AG04450 (cell line): ENCODE measurements around the gene DPP10. TPM values are rescaled to one million over a fixed set of nuclear protein-coding genes. Genes with fewer than 3 reads are reported as not detected.

Experiments
- CTCF ChIA-PET: fragments of 300-600, 350-600 bp; formaldehyde crosslinking; extraction: SDS; loops from one replicate; lab custom pipeline; 2022; ENCODE audit warnings: antibody characterized with exemption, inconsistent platforms; lab: Charles Lee
- POLR2A ChIA-PET: fragments of 350-600 bp; formaldehyde crosslinking; extraction: SDS; loops from one replicate; lab custom pipeline; 2021; ENCODE audit warnings: antibody characterized with exemption, inconsistent platforms; lab: Yijun Ruan, JAX
- DNase-seq: peaks from one replicate; pipeline ENCODE4 v3.0.0-alpha.2; 2011; ENCODE audit warnings: low read depth, low spot score
- H3K27ac ChIP-seq: one replicate; pipeline ENCODE4 v1.5.1; 2012; ENCODE audit warnings: low read depth, low read length, control low read depth
- H3K27me3 ChIP-seq: one replicate; pipeline ENCODE4 v1.6.0; 2012; ENCODE audit warnings: low read length; ENCODE audit not compliant: control insufficient read depth, insufficient read depth
- H3K4me3 ChIP-seq: 2 replicates; pipeline ENCODE4 v1.5.1; 2011; ENCODE audit warnings: mild to moderate bottlenecking, low read depth, low read length, control low read depth
- H3K9me3 ChIP-seq: 2 replicates; pipeline ENCODE4 v1.5.1; 2012; ENCODE audit warnings: low read length; ENCODE audit not compliant: control insufficient read depth, insufficient read depth
- CTCF ChIP-seq: IDR thresholded peaks from 2 replicates; pipeline ENCODE4 v1.5.1; 2011; ENCODE audit warnings: low read depth, low read length, control low read depth, inconsistent platforms
- polyA plus RNA-seq: library from polyadenylated mRNA; depleted of rRNA; stranded (reverse); fragments of >200 nt; gene quantifications from 2 replicates; pipeline ENCODE4 v1.2.3, GENCODE V29; 2011

Gene DPP10
- polyA plus RNA-seq, 1 experiment, result not detected

- Histone ChIP-seq H3K27me3 (no peaks in the 10 kb centered on the region), H3K27ac (no peak overlapping the region), H3K4me3 (no peak overlapping the region), H3K9me3 (no peaks in the 10 kb centered on the region)
- CTCF ChIA-PET, result no interaction called here
- no peak for TF ChIP-seq CTCF
- DNase-seq, result no peak
- POLR2A ChIA-PET, result no interaction called here
Measured at GRCh38 chr2:114450639-114451038, 8.2 kb downstream of the DPP10 start.

GRCh38 chr2:114456566-114456965 lies 14.1 kb downstream of the DPP10 start:
- CTCF ChIA-PET, result no interaction called here
- POLR2A ChIA-PET, result no interaction called here

GRCh38 chr2:114457956-114458355 lies 15.5 kb downstream of the DPP10 start:
- Histone ChIP-seq H3K27ac (no peak overlapping the region), H3K9me3 (no peaks in the 10 kb centered on the region; the same call in 1 of the 2 replicates), H3K27me3 (no peaks in the 10 kb centered on the region), H3K4me3 (no peak overlapping the region)
- no peak for DNase-seq
- ChIA-PET CTCF (no interaction called here), POLR2A (no interaction called here)
- TF ChIP-seq CTCF, result no peak

More at GRCh38 chr2:114456566-114456965, 14.1 kb downstream of the DPP10 start:
- Histone ChIP-seq H3K27ac (no peak overlapping the region), H3K27me3 (no peaks in the 10 kb centered on the region), H3K9me3 (no peaks in the 10 kb centered on the region), H3K4me3 (no peak overlapping the region)
- no peak for DNase-seq
- no peak for TF ChIP-seq CTCF

- no peak overlapping the region for H3K27ac ChIP-seq
- CTCF ChIA-PET, result no interaction called here
- no peaks in the 10 kb centered on the region for H3K27me3 ChIP-seq
- DNase-seq, result no peak
- POLR2A ChIA-PET, result no interaction called here
- H3K9me3 ChIP-seq, result no peaks in the 10 kb centered on the region; the same call in 1 of the 2 replicates
- no peak overlapping the region for H3K4me3 ChIP-seq
- TF ChIP-seq CTCF, result no peak
Measured at GRCh38 chr2:114461116-114461515, 18.7 kb downstream of the DPP10 start.

- ChIA-PET CTCF (no interaction called here), POLR2A (no interaction called here)
- Histone ChIP-seq H3K27ac (no peak overlapping the region), H3K4me3 (no peak overlapping the region), H3K9me3 (peaks cover 5% of the 10 kb centered on the region; the same call in 1 of the 2 replicates), H3K27me3 (no peaks in the 10 kb centered on the region)
- no peak for TF ChIP-seq CTCF
- DNase-seq, result no peak
Measured at GRCh38 chr2:114464961-114465706, 22.7 kb downstream of the DPP10 start.
